WTC11 (cell line): ENCODE measurements around the gene EDN1. TPM values are rescaled to one million over a fixed set of nuclear protein-coding genes. Genes with fewer than 3 reads are reported as not detected.

Source experiments
- ATAC-seq: fragments of 200-7000 bp; cut with Tn5 transposase; 2 replicates; pipeline ENCODE4 v1.10.0; 2021; ENCODE audit warnings: mild to moderate bottlenecking, moderate library complexity
- CTCF ChIA-PET: fragments of 300-600 bp; sonication (Branson Sonifier 250); formaldehyde crosslinking; loops from one replicate; lab custom pipeline; 2021; ENCODE audit warnings: antibody characterized with exemption; lab: Charles Lee
- POLR2A ChIA-PET: fragments of 350-600 bp; sonication (Branson Sonifier 250); formaldehyde crosslinking; loops from one replicate; lab custom pipeline; 2021; ENCODE audit warnings: antibody characterized with exemption; lab: Charles Lee
- DNase-seq: peaks from one replicate; pipeline ENCODE4 v3.0.0; 2021; ENCODE audit warnings: low spot score
- H3K27ac Mint-ChIP-seq: 2 replicates; pipeline ENCODE4 v1.8.0; 2021; ENCODE audit warnings: mixed read lengths
- H3K27me3 Mint-ChIP-seq: 2 replicates; pipeline ENCODE4 v1.8.0; 2021; ENCODE audit warnings: low read depth, mild to moderate bottlenecking, moderate library complexity, mixed read lengths
- H3K36me3 Mint-ChIP-seq: 2 replicates; pipeline ENCODE4 v1.8.0; 2021; ENCODE audit warnings: mixed read lengths
- H3K4me1 Mint-ChIP-seq: 2 replicates; pipeline ENCODE4 v1.8.0; 2022; ENCODE audit warnings: mixed read lengths
- H3K4me3 Mint-ChIP-seq: 2 replicates; pipeline ENCODE4 v1.8.0; 2021; ENCODE audit warnings: mild to moderate bottlenecking, moderate library complexity, mixed read lengths
- H3K9me3 Mint-ChIP-seq: 2 replicates; pipeline ENCODE4 v1.8.0; 2021; ENCODE audit warnings: mixed read lengths
- ELF4 ChIP-seq: sonication (generic); formaldehyde crosslinking; IDR thresholded peaks from 2 replicates; pipeline ENCODE4 v1.8.1; 2022; ENCODE audit warnings: low read depth, mild to moderate bottlenecking, moderate library complexity, missing genetic modification reagents
- EMX1 ChIP-seq: fragments of 250-450 bp; sonication (Bioruptor Pico); IDR thresholded peaks from 2 replicates; pipeline ENCODE4 v1.8.0; 2021; ENCODE audit warnings: mild to moderate bottlenecking
- ETV6 ChIP-seq: sonication (generic); formaldehyde crosslinking; IDR thresholded peaks from 2 replicates; pipeline ENCODE4 v1.8.1; 2022; ENCODE audit warnings: mild to moderate bottlenecking, missing genetic modification reagents
- NFYB ChIP-seq: sonication (generic); formaldehyde crosslinking; conservative IDR thresholded peaks from 2 replicates; pipeline ENCODE4 v1.8.0; 2022; ENCODE audit warnings: low read depth, missing genetic modification reagents
- OVOL2 ChIP-seq: fragments of 250-450 bp; sonication (Bioruptor Pico); IDR thresholded peaks from 2 replicates; pipeline ENCODE4 v1.9.0; 2021; ENCODE audit warnings: mild to moderate bottlenecking, borderline replicate concordance
- RELA ChIP-seq: sonication (generic); formaldehyde crosslinking; IDR thresholded peaks from 2 replicates; pipeline ENCODE4 v1.8.1; 2022; ENCODE audit warnings: missing genetic modification reagents, mild to moderate bottlenecking, borderline replicate concordance
- SMAD4 ChIP-seq: sonication (generic); formaldehyde crosslinking; IDR thresholded peaks from 2 replicates; pipeline ENCODE4 v1.8.0; 2022; ENCODE audit warnings: mild to moderate bottlenecking, missing genetic modification reagents
- TCF7 ChIP-seq: sonication (generic); formaldehyde crosslinking; IDR thresholded peaks from 2 replicates; pipeline ENCODE4 v1.8.0; 2022; ENCODE audit warnings: mild to moderate bottlenecking, low read depth, missing genetic modification reagents, moderate library complexity
- TEAD1 ChIP-seq: sonication (generic); formaldehyde crosslinking; IDR thresholded peaks from 2 replicates; pipeline ENCODE4 v1.8.0; 2022; ENCODE audit warnings: mild to moderate bottlenecking, missing genetic modification reagents
- TP53 ChIP-seq: sonication (generic); formaldehyde crosslinking; IDR thresholded peaks from 2 replicates; pipeline ENCODE4 v1.8.1; 2023; ENCODE audit warnings: mild to moderate bottlenecking, missing genetic modification reagents
- ZNF138 ChIP-seq: sonication (generic); formaldehyde crosslinking; conservative IDR thresholded peaks from 2 replicates; pipeline ENCODE4 v1.8.1; 2022; ENCODE audit warnings: mild to moderate bottlenecking, moderate library complexity, missing genetic modification reagents
- total RNA-seq: library from RNA; stranded (reverse); gene quantifications from 3 replicates; pipeline ENCODE4 v1.2.3, GENCODE V29; 2021
- TF ChIP-seq, protein P1 (sequence below): fragments of 250-450 bp; sonication (Bioruptor Pico); conservative IDR thresholded peaks from 2 replicates; pipeline ENCODE4 v1.9.0; 2021; ENCODE audit warnings: mild to moderate bottlenecking
- TF ChIP-seq, protein P2 (sequence below): sonication (generic); formaldehyde crosslinking; IDR thresholded peaks from 2 replicates; pipeline ENCODE4 v1.8.1; 2023; ENCODE audit warnings: mild to moderate bottlenecking, missing genetic modification reagents, borderline replicate concordance
- TF ChIP-seq, protein P3 (sequence below): sonication (generic); formaldehyde crosslinking; IDR thresholded peaks from 2 replicates; pipeline ENCODE4 v1.8.0; 2022; ENCODE audit warnings: mild to moderate bottlenecking, missing genetic modification reagents
- TF ChIP-seq, protein P4 (sequence below): fragments of 250-450 bp; sonication (Bioruptor Pico); IDR thresholded peaks from 2 replicates; pipeline ENCODE4 v1.9.0; 2021; ENCODE audit warnings: moderate library complexity, mild to moderate bottlenecking, inconsistent platforms, borderline replicate concordance
- TF ChIP-seq, protein P5 (sequence below): sonication (generic); formaldehyde crosslinking; IDR thresholded peaks from 2 replicates; pipeline ENCODE4 v1.8.1; 2023; ENCODE audit warnings: mild to moderate bottlenecking, missing genetic modification reagents

The EDN1 gene
- total RNA-seq, 1 experiment from 2014 or later = 1.0 TPM

DNA sequence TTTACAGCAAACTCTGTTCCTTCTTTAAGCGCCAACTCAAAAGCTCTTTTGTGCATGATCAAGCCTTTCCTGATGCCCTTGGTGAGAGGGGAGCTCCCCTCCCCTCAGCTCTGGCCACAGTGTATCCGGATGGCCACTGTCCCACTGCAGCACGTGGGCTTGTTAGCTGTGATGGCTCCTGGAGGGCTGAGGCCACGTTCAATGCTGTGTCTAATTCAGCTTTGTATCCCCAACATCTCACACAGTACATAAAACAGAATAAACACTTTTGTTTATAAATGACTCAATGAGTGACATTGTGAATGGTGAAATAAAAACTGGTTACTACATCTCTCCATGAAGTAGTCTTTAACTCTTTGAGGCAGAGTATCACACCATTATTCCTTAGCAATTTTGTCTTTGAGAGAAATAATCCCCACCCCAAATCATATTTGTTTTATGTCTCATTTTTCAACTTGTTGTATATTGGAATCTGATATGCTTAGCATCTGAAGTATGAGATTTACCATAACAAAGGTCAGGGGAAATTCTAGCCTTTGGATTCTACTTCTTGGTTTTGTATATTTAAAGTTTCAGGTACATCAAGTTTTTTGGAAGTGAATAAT is 44.5 kb downstream of the EDN1 start (continued):
- TF ChIP-seq TP53 (CRISPR knock-in tag) (no peak), SMAD4 (no peak), ETV6 (no peak), ZNF138 (CRISPR knock-in tag) (no peak), NFYB (no peak)

DNA sequence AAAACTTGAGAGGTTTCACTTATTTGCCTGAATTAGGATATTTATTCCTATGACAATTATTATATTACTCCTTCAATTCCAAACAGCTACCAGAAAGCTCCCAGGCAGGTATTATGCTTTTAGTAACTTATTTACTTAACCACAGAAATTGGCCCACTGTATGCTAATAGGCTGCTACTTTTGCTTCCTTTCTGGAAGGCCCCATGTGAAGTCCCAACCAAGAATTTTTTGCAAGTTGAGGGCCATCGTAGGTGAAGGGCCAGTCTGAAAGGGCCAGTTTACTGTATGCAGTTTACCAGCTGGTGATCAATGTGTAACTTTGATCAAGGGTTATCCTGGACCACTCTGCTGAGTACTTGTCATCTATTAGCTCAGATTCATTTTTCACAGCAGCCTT is 45.0 kb downstream of the EDN1 start:
- Mint-ChIP-seq H3K36me3 (no peaks in the 10 kb centered on the region), H3K27ac (no peak overlapping the region), H3K9me3 (peaks cover 5% of the 10 kb centered on the region), H3K4me3 (no peak overlapping the region), H3K27me3 (no peaks in the 10 kb centered on the region), H3K4me1 (peaks cover 23% of the 10 kb centered on the region)
- no peak for ATAC-seq
- TF ChIP-seq TCF7 (CRISPR knock-in tag) = no peak
- TF ChIP-seq RELA = no peak
- TF ChIP-seq, protein P1, sequence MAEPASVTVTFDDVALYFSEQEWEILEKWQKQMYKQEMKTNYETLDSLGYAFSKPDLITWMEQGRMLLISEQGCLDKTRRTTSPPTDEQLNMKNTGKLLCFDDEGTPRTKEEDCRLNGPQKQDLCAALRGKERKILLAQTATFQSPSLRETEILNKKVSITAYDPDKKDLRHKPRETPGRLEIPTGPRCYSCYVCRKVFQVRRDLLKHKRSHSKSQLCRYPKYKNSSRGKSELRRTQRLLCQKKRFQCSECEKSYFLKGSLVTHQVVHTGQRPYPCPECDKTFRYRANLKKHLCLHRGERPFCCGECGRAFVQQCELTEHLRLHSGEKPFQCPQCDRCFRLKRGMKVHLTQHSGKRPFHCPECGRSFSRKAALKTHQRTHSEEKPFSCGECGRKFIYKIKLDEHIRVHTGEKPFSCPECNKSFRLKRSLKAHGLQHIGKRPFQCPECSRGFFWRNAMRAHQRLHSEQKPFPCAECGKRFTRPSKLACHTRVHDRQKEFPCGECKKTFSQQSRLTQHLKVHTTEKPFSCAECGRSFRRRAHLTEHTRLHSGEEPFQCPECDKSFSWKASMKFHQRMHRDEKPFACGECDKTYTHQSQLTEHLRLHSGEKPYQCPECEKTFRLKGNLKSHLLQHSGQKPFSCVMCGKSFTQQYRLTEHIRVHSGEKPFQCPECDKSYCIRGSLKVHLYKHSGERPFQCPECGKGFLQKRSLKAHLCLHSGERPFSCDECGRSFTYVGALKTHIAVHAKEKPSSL = no peak
- TF ChIP-seq, protein P2, sequence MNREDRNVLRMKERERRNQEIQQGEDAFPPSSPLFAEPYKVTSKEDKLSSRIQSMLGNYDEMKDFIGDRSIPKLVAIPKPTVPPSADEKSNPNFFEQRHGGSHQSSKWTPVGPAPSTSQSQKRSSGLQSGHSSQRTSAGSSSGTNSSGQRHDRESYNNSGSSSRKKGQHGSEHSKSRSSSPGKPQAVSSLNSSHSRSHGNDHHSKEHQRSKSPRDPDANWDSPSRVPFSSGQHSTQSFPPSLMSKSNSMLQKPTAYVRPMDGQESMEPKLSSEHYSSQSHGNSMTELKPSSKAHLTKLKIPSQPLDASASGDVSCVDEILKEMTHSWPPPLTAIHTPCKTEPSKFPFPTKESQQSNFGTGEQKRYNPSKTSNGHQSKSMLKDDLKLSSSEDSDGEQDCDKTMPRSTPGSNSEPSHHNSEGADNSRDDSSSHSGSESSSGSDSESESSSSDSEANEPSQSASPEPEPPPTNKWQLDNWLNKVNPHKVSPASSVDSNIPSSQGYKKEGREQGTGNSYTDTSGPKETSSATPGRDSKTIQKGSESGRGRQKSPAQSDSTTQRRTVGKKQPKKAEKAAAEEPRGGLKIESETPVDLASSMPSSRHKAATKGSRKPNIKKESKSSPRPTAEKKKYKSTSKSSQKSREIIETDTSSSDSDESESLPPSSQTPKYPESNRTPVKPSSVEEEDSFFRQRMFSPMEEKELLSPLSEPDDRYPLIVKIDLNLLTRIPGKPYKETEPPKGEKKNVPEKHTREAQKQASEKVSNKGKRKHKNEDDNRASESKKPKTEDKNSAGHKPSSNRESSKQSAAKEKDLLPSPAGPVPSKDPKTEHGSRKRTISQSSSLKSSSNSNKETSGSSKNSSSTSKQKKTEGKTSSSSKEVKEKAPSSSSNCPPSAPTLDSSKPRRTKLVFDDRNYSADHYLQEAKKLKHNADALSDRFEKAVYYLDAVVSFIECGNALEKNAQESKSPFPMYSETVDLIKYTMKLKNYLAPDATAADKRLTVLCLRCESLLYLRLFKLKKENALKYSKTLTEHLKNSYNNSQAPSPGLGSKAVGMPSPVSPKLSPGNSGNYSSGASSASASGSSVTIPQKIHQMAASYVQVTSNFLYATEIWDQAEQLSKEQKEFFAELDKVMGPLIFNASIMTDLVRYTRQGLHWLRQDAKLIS (CRISPR knock-in tag) = no peak
- TF ChIP-seq, protein P3, sequence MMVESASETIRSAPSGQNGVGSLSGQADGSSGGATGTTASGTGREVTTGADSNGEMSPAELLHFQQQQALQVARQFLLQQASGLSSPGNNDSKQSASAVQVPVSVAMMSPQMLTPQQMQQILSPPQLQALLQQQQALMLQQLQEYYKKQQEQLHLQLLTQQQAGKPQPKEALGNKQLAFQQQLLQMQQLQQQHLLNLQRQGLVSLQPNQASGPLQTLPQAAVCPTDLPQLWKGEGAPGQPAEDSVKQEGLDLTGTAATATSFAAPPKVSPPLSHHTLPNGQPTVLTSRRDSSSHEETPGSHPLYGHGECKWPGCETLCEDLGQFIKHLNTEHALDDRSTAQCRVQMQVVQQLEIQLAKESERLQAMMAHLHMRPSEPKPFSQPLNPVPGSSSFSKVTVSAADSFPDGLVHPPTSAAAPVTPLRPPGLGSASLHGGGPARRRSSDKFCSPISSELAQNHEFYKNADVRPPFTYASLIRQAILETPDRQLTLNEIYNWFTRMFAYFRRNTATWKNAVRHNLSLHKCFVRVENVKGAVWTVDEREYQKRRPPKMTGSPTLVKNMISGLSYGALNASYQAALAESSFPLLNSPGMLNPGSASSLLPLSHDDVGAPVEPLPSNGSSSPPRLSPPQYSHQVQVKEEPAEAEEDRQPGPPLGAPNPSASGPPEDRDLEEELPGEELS (CRISPR knock-in tag) = no peak
- TF ChIP-seq, protein P4, sequence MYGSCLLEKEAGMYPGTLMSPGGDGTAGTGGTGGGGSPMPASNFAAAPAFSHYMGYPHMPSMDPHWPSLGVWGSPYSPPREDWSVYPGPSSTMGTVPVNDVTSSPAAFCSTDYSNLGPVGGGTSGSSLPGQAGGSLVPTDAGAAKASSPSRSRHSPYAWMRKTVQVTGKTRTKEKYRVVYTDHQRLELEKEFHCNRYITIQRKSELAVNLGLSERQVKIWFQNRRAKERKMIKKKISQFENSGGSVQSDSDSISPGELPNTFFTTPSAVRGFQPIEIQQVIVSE = no peak
- no peak for TF ChIP-seq EMX1 (CRISPR knock-in tag)
- no peak for TF ChIP-seq NFYB
- TF ChIP-seq TEAD1 (CRISPR knock-in tag) = no peak
- no peak for TF ChIP-seq OVOL2 (CRISPR knock-in tag)
- TF ChIP-seq ELF4 (CRISPR knock-in tag) = no peak
- TF ChIP-seq, protein P5, sequence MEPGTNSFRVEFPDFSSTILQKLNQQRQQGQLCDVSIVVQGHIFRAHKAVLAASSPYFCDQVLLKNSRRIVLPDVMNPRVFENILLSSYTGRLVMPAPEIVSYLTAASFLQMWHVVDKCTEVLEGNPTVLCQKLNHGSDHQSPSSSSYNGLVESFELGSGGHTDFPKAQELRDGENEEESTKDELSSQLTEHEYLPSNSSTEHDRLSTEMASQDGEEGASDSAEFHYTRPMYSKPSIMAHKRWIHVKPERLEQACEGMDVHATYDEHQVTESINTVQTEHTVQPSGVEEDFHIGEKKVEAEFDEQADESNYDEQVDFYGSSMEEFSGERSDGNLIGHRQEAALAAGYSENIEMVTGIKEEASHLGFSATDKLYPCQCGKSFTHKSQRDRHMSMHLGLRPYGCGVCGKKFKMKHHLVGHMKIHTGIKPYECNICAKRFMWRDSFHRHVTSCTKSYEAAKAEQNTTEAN = no peak
- POLR2A ChIA-PET = no interaction called here
- CTCF ChIA-PET = interaction anchor here (1.5 to 1.7 kb wide), 2 partner anchors 9 to 45 kb away, joined by 4 to 8 read pairs; partner anchors contain the start of gene EDN1
- no peak for DNase-seq
